K562 (cell line): Measurements from ENCODE around the gene TCIRG1. TPM values are rescaled to one million over a fixed set of nuclear protein-coding genes. Genes with fewer than 3 reads are reported as not detected.

ENCODE experiments used
- ATF1 ChIP-seq, 2 experiments: fragments of 450-650 bp in 1 of 2; IDR thresholded peaks; 2 replicates each; pipeline ENCODE4 v1.6.1; 2016; ENCODE audit warnings: missing compliant biosample characterization in 1 of 2, missing genetic modification characterization in 1 of 2
- CHD1 ChIP-seq: fragments of 200-600 bp; sonication (generic); IDR thresholded peaks from one replicate; pipeline ENCODE4 v1.6.1; 2012; ENCODE audit warnings: mild to moderate bottlenecking, moderate library complexity, low read length, inconsistent platforms
- CREM ChIP-seq: IDR thresholded peaks from 2 replicates; pipeline ENCODE4 v1.6.1; 2014; ENCODE audit warnings: antibody characterized with exemption, low read depth
- DPF2 ChIP-seq: fragments of 450-650 bp; IDR thresholded peaks from 2 replicates; pipeline ENCODE4 v1.6.1; 2016
- FOSL1 ChIP-seq: fragments of 200-800 bp; sonication (Bioruptor generic); conservative IDR thresholded peaks from 2 replicates; pipeline ENCODE4 v1.6.1; 2016; ENCODE audit warnings: missing genetic modification characterization, missing compliant biosample characterization
- FOXA3 ChIP-seq, 2 experiments: fragments of 450-650 bp in 1 of 2; sonication (generic) in 1 of 2; formaldehyde crosslinking; IDR thresholded peaks in 1 of 2; conservative IDR thresholded peaks in 1 of 2; 2 replicates each; pipeline versions ENCODE4 v1.4.0 to v1.8.0; 2020 to 2022; ENCODE audit warnings: mild to moderate bottlenecking in 2 of 2, missing genetic modification reagents in 1 of 2
- FOXK2 ChIP-seq, 2 experiments: fragments of 450-650 bp; IDR thresholded peaks in 1 of 2; conservative IDR thresholded peaks in 1 of 2; 2 replicates each; pipeline ENCODE4 v1.6.1; 2016; ENCODE audit warnings: low read depth in 2 of 2, mild to moderate bottlenecking in 1 of 2
- MAFG ChIP-seq: fragments of 450-650 bp; conservative IDR thresholded peaks from 2 replicates; pipeline ENCODE4 v1.6.1; 2016; ENCODE audit warnings: missing genetic modification characterization, missing compliant biosample characterization
- MBD1 ChIP-seq: fragments of 250-450 bp; sonication (Bioruptor Pico); IDR thresholded peaks from 2 replicates; pipeline ENCODE4 v1.8.0; 2022; ENCODE audit warnings: inconsistent platforms
- MYC ChIP-seq, 2 experiments: fragments of 250-450 bp in 1 of 2; sonication (Bioruptor Pico) in 1 of 2; IDR thresholded peaks; 2 replicates each; pipeline versions ENCODE4 v1.5.1 to v1.6.1; 2012 to 2021; ENCODE audit warnings: low read depth in 2 of 2, borderline replicate concordance in 1 of 2, improper control_type of control experiment in 1 of 2, low read length in 1 of 2, mild to moderate bottlenecking in 1 of 2, moderate library complexity in 1 of 2
- PHB2 ChIP-seq: fragments of 450-650 bp; IDR thresholded peaks from 2 replicates; pipeline ENCODE4 v1.6.1; 2017; ENCODE audit warnings: low read depth
- RAD21 ChIP-seq, 2 experiments: fragments of 250-450 bp in 1 of 2; fragments of 450-650 bp in 1 of 2; sonication (Bioruptor Pico) in 1 of 2; formaldehyde crosslinking in 1 of 2; IDR thresholded peaks in 1 of 2; conservative IDR thresholded peaks in 1 of 2; 2 replicates each; pipeline versions ENCODE4 v1.4.0 to v1.8.0; 2020 to 2022; ENCODE audit warnings: mild to moderate bottlenecking in 2 of 2, moderate library complexity in 1 of 2
- RBM15 ChIP-seq: fragments of 200-400 bp; formaldehyde crosslinking; IDR thresholded peaks from 2 replicates; pipeline ENCODE4 v1.6.1; 2018; ENCODE audit warnings: mild to moderate bottlenecking, low read length, moderate library complexity; ENCODE audit not compliant: insufficient read depth
- REST ChIP-seq, 2 experiments: fragments of 450-650 bp; formaldehyde crosslinking in 1 of 2; IDR thresholded peaks; 2 replicates each; pipeline versions ENCODE4 v1.4.0 to v1.6.1; 2014 to 2020; ENCODE audit warnings: mild to moderate bottlenecking in 2 of 2, borderline replicate concordance in 1 of 2, low read depth in 1 of 2
- SIX5 ChIP-seq, 2 experiments: IDR thresholded peaks; 2 replicates each; pipeline ENCODE4 v1.6.1; 2011; ENCODE audit warnings: low read length in 2 of 2, borderline replicate concordance in 1 of 2, low read depth in 1 of 2, mild to moderate bottlenecking in 1 of 2, moderate library complexity in 1 of 2; ENCODE audit not compliant: insufficient read depth in 1 of 2
- SMARCA4 ChIP-seq: fragments of 450-650 bp; IDR thresholded peaks from 2 replicates; pipeline ENCODE4 v1.6.1; 2016
- TRIM24 ChIP-seq, 2 experiments: fragments of 450-650 bp; IDR thresholded peaks; 2 replicates each; pipeline ENCODE4 v1.6.1; 2016
- polyA plus RNA-seq, 8 experiments: library from polyadenylated mRNA; depleted of rRNA in 4 of 8; stranded (reverse) in 5 of 8; unstranded in 3 of 8; fragments of >200 nt; fragmentation: Nextera tagmentation in 2 of 8; fragmentation: Illumina TruSeq in 1 of 8; extraction: Ambion mirVana in 2 of 8; extraction: Trizol in 1 of 8; gene quantifications; 2 replicates each; pipeline versions ENCODE4 v1.2.1 to v1.2.3, GENCODE V29; 2011 to 2014; ENCODE audit warnings: inconsistent platforms in 1 of 8, missing spikeins in 1 of 8
- total RNA-seq, 7 experiments: library from RNA; depleted of rRNA in 6 of 7; stranded (reverse); fragments of >200 nt in 6 of 7; fragmentation: Illumina TruSeq in 2 of 7; extraction: Trizol in 2 of 7; gene quantifications; 2 replicates each; pipeline versions ENCODE4 v1.2.1 to v1.2.3, GENCODE V29; 2011 to 2021; ENCODE audit warnings: low replicate concordance in 1 of 7

TCIRG1 gene
- total and polyA plus RNA-seq, 9 of the 15 experiments (the other 6 are each of a cell fraction or from before 2014, with no cell fraction given) = 0.49 to 143 (median 24.4) TPM

DNA sequence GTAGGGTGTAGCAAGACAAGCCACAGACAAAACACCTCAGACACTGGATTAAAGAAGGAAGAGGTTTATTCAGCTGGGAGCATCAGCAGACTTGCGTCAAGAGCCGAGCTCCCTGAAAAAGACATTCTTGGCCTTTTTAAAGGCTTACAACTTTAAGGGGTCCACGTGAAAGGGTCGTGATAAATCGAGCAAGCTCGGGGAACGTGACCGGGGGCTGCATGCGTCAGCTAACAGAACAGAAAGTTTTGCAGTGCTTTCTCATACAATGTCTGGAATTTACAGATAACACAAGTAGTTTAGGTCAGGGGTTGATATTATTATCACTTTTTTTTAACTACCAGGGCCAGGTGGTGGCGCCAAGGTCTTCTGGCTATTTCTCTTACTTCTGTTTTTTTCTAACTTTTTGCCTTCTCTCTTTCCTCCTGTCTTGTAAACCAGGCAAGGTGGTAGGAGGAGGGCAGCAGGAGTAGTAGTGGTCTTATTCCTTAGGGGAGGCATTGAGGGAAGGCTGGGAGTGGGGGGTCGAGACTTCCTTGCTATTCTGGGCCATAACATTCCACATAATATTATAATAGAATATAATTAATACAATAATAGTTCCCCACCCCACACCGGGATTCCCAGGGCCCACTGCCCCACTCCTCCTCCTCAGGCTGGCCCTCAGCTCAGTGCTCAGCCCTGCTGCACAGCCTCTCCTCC is 29.3 kb upstream of the TCIRG1 start (continued):
- peak; percentile 64; the same call in 1 of the 2 replicates for TF ChIP-seq REST (IDR thresholded peaks at IDR 0.05; ENCODE audit: borderline replicate concordance)
- no peak for TF ChIP-seq REST (CRISPR knock-in tag; IDR thresholded peaks at IDR 0.05; ENCODE audit: low read depth)
- peak; percentile 80 for TF ChIP-seq DPF2
- TF ChIP-seq SIX5 (IDR thresholded peaks at IDR 0.05; ENCODE audit: borderline replicate concordance in 1 of 2, insufficient read depth in 1 of 2, low read depth in 1 of 2, low read length in 2 of 2) = no peak
- no peak for TF ChIP-seq CHD1
- TF ChIP-seq MBD1 (CRISPR knock-in tag) = no peak
- TF ChIP-seq SMARCA4 = peak; percentile 79
- peak; percentile 48; the same call in 1 of the 2 replicates for TF ChIP-seq MYC (IDR thresholded peaks at IDR 0.05; ENCODE audit: low read depth, low read length)
- TF ChIP-seq MYC (CRISPR knock-in tag; IDR thresholded peaks at IDR 0.05; ENCODE audit: borderline replicate concordance, low read depth) = no peak
- peak; percentile 58 for TF ChIP-seq CREM
- no peak for TF ChIP-seq ATF1 (CRISPR knock-in tag; IDR thresholded peaks at IDR 0.05)
- TF ChIP-seq ATF1 (tag; IDR thresholded peaks at IDR 0.05) = peak; percentile 49
- peak; percentile 22; the same call in 1 of the 2 replicates for TF ChIP-seq MAFG
- TF ChIP-seq RAD21 (CRISPR knock-in tag; conservative IDR thresholded peaks at IDR 0.05 in 1 of 2, IDR thresholded peaks at IDR 0.05 in 1 of 2) = peak; percentile 63 to 74
- 0 out of 2 replicates have a peak, but pooled peaks have one; percentile 34 for TF ChIP-seq PHB2
- peak; percentile 62 to 76 for TF ChIP-seq TRIM24 (IDR thresholded peaks at IDR 0.05)
- 0 out of 4 replicates have a peak, but pooled peaks of 1 of the 2 experiments have one; percentile 31 for TF ChIP-seq FOXA3 (CRISPR knock-in tag; conservative IDR thresholded peaks at IDR 0.05 in 1 of 2, IDR thresholded peaks at IDR 0.05 in 1 of 2)
- TF ChIP-seq FOSL1 (tag) = peak; percentile 73; the same call in 1 of the 2 replicates
- TF ChIP-seq FOXK2 (conservative IDR thresholded peaks at IDR 0.05 in 1 of 2, IDR thresholded peaks at IDR 0.05 in 1 of 2; ENCODE audit: low read depth in 2 of 2) = peak; percentile 41 to 43; a peak in 3 of 4 replicates
- TF ChIP-seq RBM15 = no peak
